Thyroid gland (tissue), 4 donors: Measurements from ENCODE around the gene CXCL11. TPM values are rescaled to one million over a fixed set of nuclear protein-coding genes. Genes with fewer than 3 reads are reported as not detected.

Experiments used
- DNase-seq, 2 donors: peaks; one replicate each; pipeline ENCODE4 v3.0.0-alpha.2; 2019
- H3K27ac ChIP-seq, 3 donors: fragments of 200-600 bp; sonication (generic); 1 replicate in 2 of 3; 2 replicates in 1 of 3; pipeline ENCODE4 v1.5.1; 2016 to 2019; ENCODE audit warnings: mild to moderate bottlenecking in 1 of 3, moderate library complexity in 1 of 3
- H3K27me3 ChIP-seq: fragments of 200-600 bp; sonication (generic); one replicate; pipeline ENCODE4 v1.5.1; 2019
- H3K36me3 ChIP-seq, 2 donors: fragments of 200-600 bp; sonication (generic); one replicate each; pipeline ENCODE4 v1.5.1; 2016 to 2019
- H3K4me1 ChIP-seq, 2 donors: fragments of 200-600 bp; sonication (generic); one replicate each; pipeline ENCODE4 v1.5.1; 2017 to 2019
- H3K4me3 ChIP-seq, 3 donors: fragments of 200-600 bp; sonication (generic); replicated peaks in 1 of 3; 1 replicate in 2 of 3; 2 replicates in 1 of 3; pipeline ENCODE4 v1.5.1; 2016; ENCODE audit warnings: mild to moderate bottlenecking in 1 of 3
- H3K9me3 ChIP-seq: fragments of 200-600 bp; sonication (generic); one replicate; pipeline ENCODE4 v1.5.1; 2017
- POLR2A ChIP-seq, 2 donors: fragments of 450-650 bp; IDR thresholded peaks; one replicate each; pipeline ENCODE4 v1.6.1; 2017; ENCODE audit warnings: antibody characterized with exemption in 2 of 2, mild to moderate bottlenecking in 2 of 2, moderate library complexity in 1 of 2
- WGBS, 2 donors: methylation state at CpG; one replicate each; pipeline ENCODE4 v1.1.5; 2017; 5-methylcytosine and 5-hydroxymethylcytosine counted together
- intact Hi-C: fragments of 100-400 bp; cut with DNase I; formaldehyde crosslinking; loops from one replicate; pipeline ENCODE4 v1.15.1; 2023
- total RNA-seq, 4 donors: library from RNA; depleted of rRNA; stranded (reverse); fragments of >200 nt; gene quantifications; one replicate each; pipeline ENCODE4 v1.2.3, GENCODE V29; 2016
- TF ChIP-seq, protein P1 (sequence below), 6 experiments: fragments of 200-600 bp in 3 of 6; fragments of 450-650 bp in 3 of 6; sonication (generic) in 3 of 6; IDR thresholded peaks; one replicate each; pipeline ENCODE4 v1.5.1; 2016 to 2019; ENCODE audit warnings: antibody characterized with exemption in 6 of 6, mild to moderate bottlenecking in 2 of 6, inconsistent platforms in 1 of 6, moderate library complexity in 1 of 6

The CXCL11 gene
- total RNA-seq, 4 donors from 2014 or later: 1.3 TPM; not detected in 3

DNA sequence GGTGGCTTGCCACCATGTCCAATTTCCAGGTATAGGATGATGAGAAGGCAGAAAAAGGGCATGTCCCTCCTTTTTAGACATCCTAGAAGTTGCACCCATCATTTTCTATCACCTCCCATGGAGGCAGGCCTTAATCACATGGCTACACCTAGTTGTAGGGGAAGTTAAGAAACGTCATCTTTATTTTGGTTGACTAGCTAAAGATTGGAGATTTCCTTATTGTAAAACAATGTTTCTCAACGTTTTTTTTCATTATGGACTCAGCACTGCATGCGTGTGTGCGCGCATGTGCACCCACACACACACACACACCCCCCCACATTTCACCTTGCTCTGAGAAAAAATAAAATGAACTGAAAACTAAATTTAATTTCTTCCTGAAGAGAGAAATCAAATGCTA, 26.6 kb downstream of the CXCL11 start:
- Histone ChIP-seq H3K4me1 (peaks cover 0 to 12% of the 10 kb centered on the region in 2 donors), H3K27ac (no peak overlapping the region), H3K9me3 (no peaks in the 10 kb centered on the region), H3K36me3 (no peaks in the 10 kb centered on the region), H3K27me3 (no peaks in the 10 kb centered on the region), H3K4me3 (no peak overlapping the region)
- TF ChIP-seq, protein P1, sequence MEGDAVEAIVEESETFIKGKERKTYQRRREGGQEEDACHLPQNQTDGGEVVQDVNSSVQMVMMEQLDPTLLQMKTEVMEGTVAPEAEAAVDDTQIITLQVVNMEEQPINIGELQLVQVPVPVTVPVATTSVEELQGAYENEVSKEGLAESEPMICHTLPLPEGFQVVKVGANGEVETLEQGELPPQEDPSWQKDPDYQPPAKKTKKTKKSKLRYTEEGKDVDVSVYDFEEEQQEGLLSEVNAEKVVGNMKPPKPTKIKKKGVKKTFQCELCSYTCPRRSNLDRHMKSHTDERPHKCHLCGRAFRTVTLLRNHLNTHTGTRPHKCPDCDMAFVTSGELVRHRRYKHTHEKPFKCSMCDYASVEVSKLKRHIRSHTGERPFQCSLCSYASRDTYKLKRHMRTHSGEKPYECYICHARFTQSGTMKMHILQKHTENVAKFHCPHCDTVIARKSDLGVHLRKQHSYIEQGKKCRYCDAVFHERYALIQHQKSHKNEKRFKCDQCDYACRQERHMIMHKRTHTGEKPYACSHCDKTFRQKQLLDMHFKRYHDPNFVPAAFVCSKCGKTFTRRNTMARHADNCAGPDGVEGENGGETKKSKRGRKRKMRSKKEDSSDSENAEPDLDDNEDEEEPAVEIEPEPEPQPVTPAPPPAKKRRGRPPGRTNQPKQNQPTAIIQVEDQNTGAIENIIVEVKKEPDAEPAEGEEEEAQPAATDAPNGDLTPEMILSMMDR (IDR thresholded peaks at IDR 0.05): no peak
- DNase-seq: no peak
- intact Hi-C loops: no loop called here
- 86 to 88% methylated on average over 5 of the region's 5 CpGs for WGBS, 2 donors

DNA sequence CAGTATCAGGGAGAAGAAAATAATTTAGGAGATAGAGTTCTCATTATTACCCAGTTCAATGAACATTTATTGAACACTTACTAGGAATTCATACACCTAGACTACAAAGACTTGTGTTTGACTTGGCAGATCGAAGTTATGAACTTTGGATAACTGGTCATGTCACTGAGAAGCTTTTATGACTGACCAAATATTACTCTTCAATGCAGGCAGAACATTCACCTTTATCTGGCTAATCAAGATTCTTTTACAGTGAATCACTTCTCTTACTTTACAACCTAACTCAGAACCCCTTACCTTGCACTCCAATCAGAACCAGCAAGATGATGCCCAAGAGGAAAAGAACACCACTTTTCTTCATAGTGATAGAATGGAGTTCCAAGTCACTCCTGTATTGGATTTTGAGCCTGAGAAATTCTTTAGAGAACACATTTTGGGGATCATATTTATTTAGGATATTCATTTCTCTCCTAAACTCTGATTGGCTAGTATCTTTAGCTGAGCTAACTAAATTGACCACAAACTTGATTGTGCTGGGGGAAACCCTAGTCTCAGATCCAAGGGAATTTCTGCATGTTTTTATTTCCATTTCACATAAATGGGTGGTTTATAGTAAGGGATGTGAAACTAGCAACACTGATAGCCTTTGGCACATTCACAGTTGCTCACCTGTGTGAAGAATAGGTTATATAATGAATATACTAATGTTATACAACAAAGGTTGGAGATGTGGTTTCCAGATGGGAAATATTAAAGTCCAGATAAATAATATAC, 28.6 kb downstream of the CXCL11 start, which contains the start of gene CXCL9:
Gene CXCL9, minus strand, starts transcription at position 421 of the 774 bp plus-strand sequence. Its CDS starts 60 bp downstream, at position 361.
- no peaks in the 10 kb centered on the region for H3K27me3 ChIP-seq
- H3K4me3 ChIP-seq: no peak within 1 kb of the TSS
- TF ChIP-seq POLR2A (IDR thresholded peaks at IDR 0.05): no peak
- TF ChIP-seq, protein P1 (IDR thresholded peaks at IDR 0.05): no peak
- intact Hi-C loops: no loop called here
- H3K9me3 ChIP-seq: no peaks in the 10 kb centered on the region
- WGBS, 2 donors: 85 to 87% methylated on average over 1 of the region's 1 CpG
- peaks cover 0 to 3% of the 10 kb centered on the region in 2 donors for H3K4me1 ChIP-seq
- H3K36me3 ChIP-seq: no peaks in the 10 kb centered on the region
- no peak for DNase-seq
- no peak within 1 kb of the TSS for H3K27ac ChIP-seq

DNA sequence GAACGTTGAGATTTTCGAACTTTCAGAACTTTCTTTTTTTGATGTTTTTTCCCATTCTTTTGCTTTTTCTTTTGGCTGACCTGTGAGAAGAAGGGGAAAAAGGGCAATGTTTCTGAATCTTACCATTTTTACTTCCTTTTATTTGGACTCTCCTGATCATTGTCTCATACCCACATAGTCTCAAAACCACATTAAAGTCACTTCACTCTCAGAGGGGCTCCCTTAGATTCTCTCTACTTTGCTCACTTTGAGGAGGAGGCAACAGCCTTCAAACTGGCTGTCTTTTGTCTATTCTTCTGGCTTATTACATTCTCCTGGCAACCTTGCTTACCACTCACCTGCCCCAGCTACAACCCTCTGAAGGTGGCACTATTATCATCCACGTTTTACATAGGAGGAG, 32.2 kb downstream of the CXCL11 start:
- no peaks in the 10 kb centered on the region for H3K9me3 ChIP-seq
- DNase-seq: no peak
- no peaks in the 10 kb centered on the region for H3K4me1 ChIP-seq
- no peaks in the 10 kb centered on the region for H3K27me3 ChIP-seq
- no peak overlapping the region for H3K27ac ChIP-seq
- intact Hi-C loops: no loop called here
- WGBS, 2 donors: 83 to 89% methylated on average over 3 of the region's 3 CpGs
- H3K4me3 ChIP-seq: no peak overlapping the region
- TF ChIP-seq POLR2A (IDR thresholded peaks at IDR 0.05): no peak
- TF ChIP-seq, protein P1 (IDR thresholded peaks at IDR 0.05): no peak
- H3K36me3 ChIP-seq: no peaks in the 10 kb centered on the region

DNA sequence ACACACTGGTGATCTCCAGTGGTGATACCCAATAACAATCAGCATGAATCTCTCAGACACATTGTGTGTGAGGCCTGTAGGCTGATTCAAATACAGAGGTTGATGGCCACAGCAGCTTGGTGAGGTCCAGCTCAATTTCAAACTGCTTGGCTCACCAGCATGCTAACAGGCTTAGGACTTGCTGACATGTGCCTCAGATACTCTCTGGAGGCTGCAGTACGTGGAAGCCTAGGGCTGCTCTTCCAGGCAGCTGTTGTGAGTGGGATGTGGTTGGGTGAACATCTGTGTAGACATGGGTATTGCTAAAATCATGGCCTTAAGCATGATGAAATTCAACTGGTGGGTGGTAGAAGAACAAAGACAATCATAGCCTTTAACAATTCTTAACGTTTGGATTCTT, 32.8 kb downstream of the CXCL11 start:
- DNase-seq: no peak
- no peak overlapping the region for H3K4me3 ChIP-seq
- TF ChIP-seq, protein P1 (IDR thresholded peaks at IDR 0.05): no peak
- TF ChIP-seq POLR2A (IDR thresholded peaks at IDR 0.05): no peak
- intact Hi-C loops: no loop called here
- WGBS, 2 donors: 67 to 79% methylated on average over 2 of the region's 2 CpGs
- no peaks in the 10 kb centered on the region for H3K9me3 ChIP-seq
- H3K27ac ChIP-seq: no peak overlapping the region
- H3K36me3 ChIP-seq: no peaks in the 10 kb centered on the region
- H3K4me1 ChIP-seq: no peaks in the 10 kb centered on the region
- no peaks in the 10 kb centered on the region for H3K27me3 ChIP-seq

DNA sequence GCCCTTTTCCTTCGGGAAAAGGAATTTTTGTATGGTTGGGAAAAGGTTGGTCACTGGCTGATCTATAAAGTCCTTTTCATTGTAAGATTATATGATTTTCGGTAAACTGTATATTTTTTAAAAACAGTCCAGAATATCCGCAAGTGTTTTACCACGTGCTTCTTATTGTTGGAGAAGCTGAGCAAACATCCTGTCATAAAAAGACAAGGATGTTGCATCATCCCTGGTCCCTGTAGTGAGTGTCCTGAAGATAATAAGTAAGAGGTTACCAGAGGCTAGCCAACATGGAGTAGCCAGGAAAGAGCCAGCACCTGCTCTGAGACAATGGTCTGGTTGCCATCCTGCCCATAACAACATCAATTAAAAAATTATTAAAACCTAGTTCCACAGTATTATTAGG, 33.7 kb downstream of the CXCL11 start:
- Histone ChIP-seq H3K9me3 (no peaks in the 10 kb centered on the region), H3K27ac (no peak overlapping the region), H3K4me1 (no peaks in the 10 kb centered on the region), H3K4me3 (no peak overlapping the region), H3K36me3 (no peaks in the 10 kb centered on the region), H3K27me3 (no peaks in the 10 kb centered on the region)
- WGBS, 2 donors: 81 to 88% methylated on average over 4 of the region's 4 CpGs
- DNase-seq: no peak
- intact Hi-C loops: no loop called here
- TF ChIP-seq, protein P1 (IDR thresholded peaks at IDR 0.05): no peak
- no peak for TF ChIP-seq POLR2A (IDR thresholded peaks at IDR 0.05)
